ENCODE data around the gene TMEM140.

Gene TMEM140

GRCh38 chr7:135174941-135175340 lies 27.1 kb downstream of the TMEM140 start:
- DNase-seq (ENCODE audit: low read depth in 2 of 2) = no peak

DNA sequence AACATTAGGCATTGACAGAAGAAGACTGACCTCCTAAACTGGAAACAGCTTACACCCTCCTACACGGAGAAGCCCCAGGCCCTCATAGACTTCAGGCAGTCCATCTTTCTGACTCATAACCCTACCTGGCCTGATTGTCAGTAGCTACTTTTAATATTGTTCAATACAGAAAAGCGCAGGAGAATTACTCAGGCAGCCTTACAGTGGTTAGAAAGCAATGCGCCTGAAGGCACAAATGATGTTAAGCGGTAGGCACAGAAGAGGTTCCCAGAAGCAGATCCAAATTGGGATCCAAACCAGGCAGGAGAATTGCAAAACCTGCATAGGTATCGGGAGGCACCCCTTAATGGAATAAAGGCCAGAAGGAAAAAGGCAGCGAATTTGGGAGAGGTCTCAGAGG lies 28.1 kb downstream of the TMEM140 start:
- no peak for DNase-seq (ENCODE audit: low read depth in 2 of 2)

DNA sequence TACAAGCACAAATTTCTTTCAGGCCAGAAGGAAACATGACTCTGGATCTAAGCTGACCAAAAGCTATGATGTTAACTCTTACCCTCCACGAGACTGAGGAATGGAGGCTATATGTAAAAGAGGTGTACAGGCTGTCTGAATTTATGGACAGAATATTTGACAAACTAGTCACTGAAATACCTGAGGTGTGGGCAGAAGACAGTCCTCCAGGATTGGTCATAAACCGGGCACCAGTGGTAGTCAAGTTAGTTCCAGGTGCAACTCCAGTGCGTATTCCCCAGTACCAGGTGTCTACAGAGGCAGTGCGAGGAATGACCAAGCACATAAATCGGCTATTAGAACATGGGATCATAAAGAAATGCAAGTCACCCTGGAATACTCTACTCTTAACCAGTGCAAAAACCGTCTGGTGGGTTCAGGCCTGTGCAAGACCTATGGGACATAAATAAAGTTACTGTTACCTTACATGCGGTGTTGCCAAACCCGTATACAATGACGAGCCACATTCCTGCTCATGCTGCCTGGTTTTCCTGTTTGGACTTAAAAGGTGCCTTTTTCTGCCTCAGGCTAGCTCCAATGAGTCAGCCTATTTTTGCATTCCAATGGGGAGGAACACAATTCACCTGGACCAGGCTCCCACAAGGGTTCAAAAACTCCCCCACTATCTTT lies 29.3 kb downstream of the TMEM140 start:
- no peak for DNase-seq (ENCODE audit: low read depth in 2 of 2)

DNA sequence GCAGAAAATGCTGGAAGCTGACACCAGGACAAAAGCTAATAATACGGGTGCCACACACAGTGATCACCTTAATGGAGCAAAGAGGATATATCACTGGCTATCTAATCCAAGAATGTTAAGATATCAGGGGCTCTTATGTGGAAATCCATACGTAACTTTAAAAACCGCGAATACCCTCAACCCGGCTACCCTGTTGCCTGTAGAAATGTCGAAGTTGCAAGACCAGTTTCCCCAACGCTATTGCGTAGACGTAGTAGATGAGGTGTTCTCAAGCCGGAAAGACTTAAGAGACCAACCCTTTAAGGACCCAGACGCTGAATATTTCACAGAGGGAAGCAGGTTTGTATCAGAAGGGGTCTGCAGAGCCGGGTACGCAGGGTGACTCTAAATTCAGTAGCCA lies 30.5 kb downstream of the TMEM140 start:
- no peak for DNase-seq (ENCODE audit: low read depth in 2 of 2)

- no peak for DNase-seq (ENCODE audit: low read depth in 2 of 2)
Observed at GRCh38 chr7:135179321-135179925, 31.6 kb downstream of the TMEM140 start.

- no peak for DNase-seq (ENCODE audit: low read depth in 2 of 2)
Observed at GRCh38 chr7:135180122-135180521, 32.2 kb downstream of the TMEM140 start.

- DNase-seq (ENCODE audit: low read depth in 2 of 2) = no peak
Observed at GRCh38 chr7:135181261-135181928, 33.5 kb downstream of the TMEM140 start.

DNA sequence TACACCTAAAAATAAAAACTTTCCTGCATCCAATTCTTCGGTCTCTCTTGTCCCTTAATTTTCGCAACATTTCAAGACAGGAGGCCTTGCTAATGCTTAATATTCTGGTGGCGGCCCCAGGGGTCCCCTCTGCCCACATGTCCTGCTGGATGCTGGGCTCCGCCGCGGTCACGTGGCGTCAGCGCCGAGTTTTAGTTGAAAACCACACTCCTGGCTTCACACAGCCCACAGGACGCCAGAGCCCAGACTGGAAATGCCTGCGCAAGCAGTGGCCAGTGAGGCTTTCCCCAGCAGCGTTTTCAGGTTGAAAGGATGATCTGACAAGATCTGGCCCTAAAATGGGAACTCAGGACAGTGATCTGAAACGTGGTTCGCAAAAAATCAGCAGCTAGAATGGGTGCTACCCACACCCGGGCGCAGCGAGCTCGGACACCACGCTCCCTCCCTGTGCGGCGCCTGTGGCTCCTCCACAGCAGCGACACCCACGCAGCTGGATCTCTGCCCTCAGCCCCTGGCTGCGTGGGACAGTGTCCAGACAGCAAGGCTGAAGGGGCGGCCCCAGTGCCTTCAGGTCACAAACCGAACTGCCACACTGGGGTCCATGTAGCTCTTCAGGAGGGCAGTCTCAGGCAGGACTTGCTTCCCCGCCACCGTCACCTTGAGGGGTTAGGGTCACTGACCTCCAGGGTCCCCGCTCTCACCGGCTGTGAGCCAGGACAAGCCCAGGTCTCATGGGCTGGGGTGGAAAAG lies 34.2 kb downstream of the TMEM140 start:
- DNase-seq (ENCODE audit: low read depth in 2 of 2) = no peak

DNA sequence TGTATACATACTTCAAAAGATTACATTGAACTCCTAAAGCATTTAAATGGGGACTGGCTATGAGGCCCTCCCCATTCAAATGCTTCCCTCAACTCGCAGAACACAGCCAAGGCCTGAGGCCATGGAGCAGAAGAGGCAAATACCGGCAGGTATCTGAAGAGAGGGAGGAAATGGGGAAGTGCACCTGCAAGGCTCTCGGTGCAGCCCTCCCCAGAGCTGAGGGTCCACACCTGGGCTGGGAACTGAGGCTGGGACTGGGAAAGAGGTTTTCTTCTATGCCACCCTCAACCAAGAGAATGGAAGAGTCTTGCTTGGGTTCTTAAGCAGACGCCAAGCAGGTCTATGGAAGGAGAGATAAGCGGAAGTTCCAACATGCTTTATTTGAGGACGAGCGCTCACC lies 35.6 kb downstream of the TMEM140 start:
- DNase-seq (ENCODE audit: low read depth in 2 of 2) = no peak

DNA sequence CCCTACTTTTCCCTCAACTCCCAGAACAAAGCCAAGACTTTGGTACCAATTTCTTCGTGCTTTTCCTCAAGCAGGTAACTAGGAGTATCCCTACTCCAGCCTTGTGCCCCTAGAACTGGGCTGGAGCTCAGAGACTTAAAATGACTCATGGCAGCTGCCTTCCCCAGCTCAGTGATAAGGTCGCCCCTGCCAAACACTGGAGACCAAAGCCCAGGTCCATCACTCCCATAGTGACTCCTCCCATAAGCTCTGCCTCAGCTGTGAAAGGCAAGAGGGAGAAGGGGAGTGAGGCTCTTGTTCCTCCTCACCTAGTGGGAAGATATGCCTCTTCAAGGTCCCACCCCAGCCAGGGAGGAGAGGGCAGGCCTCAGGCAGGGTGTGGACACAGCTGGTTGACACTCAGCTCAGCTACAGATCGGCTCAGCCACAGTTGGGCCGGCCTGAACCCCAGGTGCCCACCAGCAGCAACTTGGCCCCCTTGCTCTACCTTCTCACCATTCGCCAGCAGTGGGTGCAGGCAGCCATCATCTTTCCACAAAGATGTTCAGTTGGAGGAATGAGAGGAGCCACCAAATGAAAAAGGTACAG lies 36.5 kb downstream of the TMEM140 start:
- DNase-seq (ENCODE audit: low read depth in 2 of 2) = no peak

- DNase-seq (ENCODE audit: low read depth in 2 of 2) = no peak
Observed at GRCh38 chr7:135185471-135186260, 37.8 kb downstream of the TMEM140 start.

- no peak for DNase-seq (ENCODE audit: low read depth in 2 of 2)
Observed at GRCh38 chr7:135186261-135186540, 38.3 kb downstream of the TMEM140 start.

DNA sequence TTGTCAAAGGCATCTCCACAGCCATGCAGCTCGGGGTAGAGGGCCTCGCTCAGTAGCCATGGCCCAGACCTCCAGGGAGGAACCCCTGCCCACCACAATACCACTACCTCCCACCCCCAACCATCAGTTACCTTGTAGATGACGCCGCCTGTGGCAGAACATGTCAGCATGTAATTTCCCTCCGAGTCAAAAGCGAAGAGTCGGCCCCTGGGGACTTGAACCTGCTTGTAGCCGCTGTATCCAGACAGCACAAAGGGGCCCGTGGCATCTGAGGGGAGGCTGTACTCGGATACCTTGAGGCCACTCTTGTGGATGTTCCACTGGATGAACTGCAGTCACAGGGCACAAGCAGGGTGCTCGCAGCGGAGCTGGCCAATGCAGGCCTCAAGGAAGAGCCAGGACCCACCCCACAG lies 39.0 kb downstream of the TMEM140 start:
- no peak for DNase-seq (ENCODE audit: low read depth in 2 of 2)

DNA sequence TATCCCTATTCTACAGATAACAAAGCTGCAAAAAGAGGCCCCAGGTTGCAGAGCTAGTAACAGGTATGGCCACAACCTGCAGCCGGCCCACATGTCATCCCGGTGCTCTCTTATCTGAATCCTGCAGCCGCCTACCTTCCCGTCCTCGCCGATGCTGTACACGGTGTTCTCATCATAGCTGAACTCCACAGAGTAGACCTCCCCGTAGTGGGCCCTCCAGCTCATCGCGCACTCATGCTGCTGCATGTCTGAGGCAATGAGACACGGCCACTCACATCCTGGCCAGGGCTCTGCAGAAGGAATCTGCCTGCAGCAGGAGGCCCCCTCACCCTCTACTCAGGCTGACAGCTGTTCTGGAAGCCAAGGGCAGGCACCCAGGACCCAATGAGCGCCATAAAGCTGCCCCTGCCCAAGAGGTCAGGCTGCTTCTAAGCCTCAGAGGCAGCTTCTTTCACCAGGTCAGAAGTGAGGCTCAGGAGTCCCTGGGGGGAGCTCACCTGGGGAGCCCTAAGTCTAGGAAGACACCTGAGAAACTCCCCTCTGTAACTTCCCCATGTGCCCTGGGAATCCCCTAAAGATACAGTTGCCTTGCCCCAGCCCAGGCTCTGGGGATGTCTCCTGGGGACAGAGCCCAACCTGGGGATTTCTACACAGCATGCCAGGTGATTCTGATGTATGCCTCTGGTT lies 40.6 kb downstream of the TMEM140 start:
- DNase-seq (ENCODE audit: low read depth in 2 of 2) = no peak

- DNase-seq (ENCODE audit: low read depth in 2 of 2) = no peak
Observed at GRCh38 chr7:135189221-135189662, 41.4 kb downstream of the TMEM140 start.

DNA sequence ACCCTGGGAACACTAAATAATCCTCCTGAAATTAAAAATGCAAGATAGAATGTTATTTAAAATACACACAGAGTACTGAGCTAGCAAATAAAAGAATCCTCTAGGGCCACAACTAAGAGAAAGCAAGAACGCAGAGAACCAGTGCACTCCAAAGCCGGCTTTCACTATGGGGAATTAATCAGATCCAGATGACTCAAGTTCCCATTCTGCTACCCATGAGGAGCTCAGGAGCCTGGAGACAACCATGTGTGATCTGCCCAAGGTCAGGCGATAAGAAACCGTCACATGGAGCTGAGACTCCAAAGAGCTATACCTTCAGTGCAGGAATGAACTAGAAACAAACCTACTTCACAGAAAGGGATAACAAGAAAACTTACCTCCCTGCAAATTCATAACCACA lies 42.1 kb downstream of the TMEM140 start:
- DNase-seq (ENCODE audit: low read depth in 2 of 2) = no peak

- DNase-seq (ENCODE audit: low read depth in 2 of 2) = no peak
Observed at GRCh38 chr7:135190703-135191102, 42.8 kb downstream of the TMEM140 start.

DNA sequence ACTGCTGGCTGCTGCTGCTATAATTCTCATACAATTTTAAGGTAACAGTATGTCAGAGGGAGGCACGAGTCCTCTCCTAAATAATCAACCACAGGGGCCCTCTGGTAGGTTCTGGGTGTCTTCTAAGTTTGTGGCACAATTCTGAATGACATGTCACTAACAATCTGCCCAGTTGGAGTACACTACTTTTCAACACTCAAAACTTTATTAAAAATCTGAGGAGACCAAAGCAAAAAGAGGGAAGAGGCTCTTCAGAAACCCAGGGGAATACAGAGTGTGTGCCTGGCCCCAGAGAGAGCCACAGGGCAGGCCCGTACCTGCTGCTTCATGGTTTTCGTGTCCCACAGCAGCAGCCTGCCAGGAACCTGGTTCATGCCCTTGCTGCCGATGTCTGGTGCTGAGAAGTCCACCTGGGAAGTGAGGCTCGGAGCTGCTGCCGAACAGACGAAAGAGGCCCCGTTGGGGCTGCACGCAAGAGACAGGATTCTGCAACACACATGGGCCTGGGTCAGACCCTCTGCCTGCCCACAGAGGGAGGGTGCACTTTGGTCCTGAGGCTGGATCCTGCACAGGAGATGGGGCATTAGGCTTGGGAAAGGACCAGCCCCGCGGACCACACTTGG lies 45.2 kb downstream of the TMEM140 start:
- DNase-seq (ENCODE audit: low read depth in 2 of 2) = no peak

GRCh38 chr7:135193615-135194081 lies 45.8 kb downstream of the TMEM140 start:
- DNase-seq (ENCODE audit: low read depth in 2 of 2) = no peak

- no peak for DNase-seq (ENCODE audit: low read depth in 2 of 2)
Observed at GRCh38 chr7:135194494-135195095, 46.7 kb downstream of the TMEM140 start.
